Panc1 (cell line): ENCODE data around the gene ALDH1A3.

Experiments
- CTCF ChIP-seq: fragments of 450-650 bp; IDR thresholded peaks from 2 replicates; pipeline ENCODE4 v1.5.1; 2017; ENCODE audit warnings: mild to moderate bottlenecking
- POLR2AphosphoS5 ChIP-seq: IDR thresholded peaks from 2 replicates; pipeline ENCODE4 v1.6.1; 2012; ENCODE audit warnings: mild to moderate bottlenecking, low read depth, low read length, moderate library complexity
- REST ChIP-seq, 2 experiments: IDR thresholded peaks; 2 replicates each; pipeline ENCODE4 v1.6.1; 2011 to 2012; ENCODE audit warnings: low read depth in 2 of 2, control low read depth in 1 of 2, low read length in 1 of 2, mild to moderate bottlenecking in 1 of 2, moderate library complexity in 1 of 2; ENCODE audit not compliant: insufficient read depth in 1 of 2
- TCF7L2 ChIP-seq: IDR thresholded peaks from 2 replicates; pipeline ENCODE4 v1.6.1; 2011; ENCODE audit warnings: mild to moderate bottlenecking, low read depth, low read length, inconsistent platforms

GRCh38 chr15:100844778-100845177, 34.9 kb upstream of the ALDH1A3 start:
- no peak for TF ChIP-seq CTCF
- no peak for TF ChIP-seq REST (IDR thresholded peaks at IDR 0.05; ENCODE audit: insufficient read depth in 1 of 2, low read depth in 2 of 2, low read length in 1 of 2)
- no peak for TF ChIP-seq POLR2AphosphoS5
- no peak for TF ChIP-seq TCF7L2
